ENCODE measurements around the gene ARL8A. TPM values are rescaled to one million over a fixed set of nuclear protein-coding genes. Genes with fewer than 3 reads are reported as not detected.

Gene ARL8A
- total RNA-seq, 1 donor from 2014 or later = 59.7 TPM

DNA sequence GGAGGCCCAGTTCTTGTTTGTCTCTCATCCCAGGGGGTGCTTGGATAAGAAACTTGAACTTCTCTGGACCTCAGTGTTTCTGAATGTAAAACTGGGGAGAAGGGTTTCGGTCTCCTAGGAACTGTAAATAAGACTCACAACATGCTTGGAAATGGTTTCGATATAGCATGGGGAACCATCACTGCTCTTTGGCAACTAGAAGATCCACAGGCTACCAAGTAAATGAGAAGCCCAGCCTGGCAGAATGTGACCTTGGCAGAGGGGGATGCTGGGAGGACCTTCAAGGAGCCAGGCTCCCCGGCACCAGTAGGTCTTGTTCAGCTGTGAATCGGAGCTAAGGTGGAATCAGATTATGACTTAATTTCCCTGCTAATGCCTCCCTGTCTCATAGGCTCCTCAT lies 3.7 kb downstream of the ARL8A start:
- no peaks in the 10 kb centered on the region for H3K27me3 ChIP-seq (ENCODE audit: control insufficient read depth, insufficient read depth, low read length)
- H3K4me3 ChIP-seq (ENCODE audit: low read depth, low read length) = no peak overlapping the region
- DNase-seq (ENCODE audit: low read depth) = no peak
- no peak for TF ChIP-seq CTCF (IDR thresholded peaks at IDR 0.05; ENCODE audit: insufficient read depth, low read length, poor library complexity, severe bottlenecking)
- peaks cover 1% of the 10 kb centered on the region for H3K36me3 ChIP-seq (ENCODE audit: control insufficient read depth, insufficient read depth, low read length)

- peak; percentile 76 for TF ChIP-seq CTCF (IDR thresholded peaks at IDR 0.05; ENCODE audit: insufficient read depth, low read length, poor library complexity, severe bottlenecking)
- Histone ChIP-seq H3K27me3 (ENCODE audit: control insufficient read depth, insufficient read depth, low read length) (no peaks in the 10 kb centered on the region), H3K4me3 (ENCODE audit: low read depth, low read length) (no peak overlapping the region), H3K36me3 (ENCODE audit: control insufficient read depth, insufficient read depth, low read length) (peaks cover 2% of the 10 kb centered on the region)
- no peak for DNase-seq (ENCODE audit: low read depth)
Observed at GRCh38 chr1:202135221-202135721, 9.3 kb downstream of the ARL8A start.

- DNase-seq (ENCODE audit: low read depth) = no peak
- no peak for TF ChIP-seq CTCF (IDR thresholded peaks at IDR 0.05; ENCODE audit: insufficient read depth, low read length, poor library complexity, severe bottlenecking)
- no peaks in the 10 kb centered on the region for H3K27me3 ChIP-seq (ENCODE audit: control insufficient read depth, insufficient read depth, low read length)
- H3K4me3 ChIP-seq (ENCODE audit: low read depth, low read length) = no peak overlapping the region
- H3K36me3 ChIP-seq (ENCODE audit: control insufficient read depth, insufficient read depth, low read length) = peaks cover 2% of the 10 kb centered on the region
Observed at GRCh38 chr1:202134645-202135172, 9.8 kb downstream of the ARL8A start.

- Histone ChIP-seq H3K36me3 (ENCODE audit: control insufficient read depth, insufficient read depth, low read length) (peaks cover 2% of the 10 kb centered on the region), H3K27me3 (ENCODE audit: control insufficient read depth, insufficient read depth, low read length) (no peaks in the 10 kb centered on the region), H3K4me3 (ENCODE audit: low read depth, low read length) (no peak overlapping the region)
- no peak for TF ChIP-seq CTCF (IDR thresholded peaks at IDR 0.05; ENCODE audit: insufficient read depth, low read length, poor library complexity, severe bottlenecking)
- no peak for DNase-seq (ENCODE audit: low read depth)
Observed at GRCh38 chr1:202133989-202134388, 10.5 kb downstream of the ARL8A start.

GRCh38 chr1:202133496-202133895 lies 11.0 kb downstream of the ARL8A start:
- Histone ChIP-seq H3K4me3 (ENCODE audit: low read depth, low read length) (no peak overlapping the region), H3K36me3 (ENCODE audit: control insufficient read depth, insufficient read depth, low read length) (peaks cover 2% of the 10 kb centered on the region), H3K27me3 (ENCODE audit: control insufficient read depth, insufficient read depth, low read length) (no peaks in the 10 kb centered on the region)
- no peak for DNase-seq (ENCODE audit: low read depth)
- no peak for TF ChIP-seq CTCF (IDR thresholded peaks at IDR 0.05; ENCODE audit: insufficient read depth, low read length, poor library complexity, severe bottlenecking)

DNA sequence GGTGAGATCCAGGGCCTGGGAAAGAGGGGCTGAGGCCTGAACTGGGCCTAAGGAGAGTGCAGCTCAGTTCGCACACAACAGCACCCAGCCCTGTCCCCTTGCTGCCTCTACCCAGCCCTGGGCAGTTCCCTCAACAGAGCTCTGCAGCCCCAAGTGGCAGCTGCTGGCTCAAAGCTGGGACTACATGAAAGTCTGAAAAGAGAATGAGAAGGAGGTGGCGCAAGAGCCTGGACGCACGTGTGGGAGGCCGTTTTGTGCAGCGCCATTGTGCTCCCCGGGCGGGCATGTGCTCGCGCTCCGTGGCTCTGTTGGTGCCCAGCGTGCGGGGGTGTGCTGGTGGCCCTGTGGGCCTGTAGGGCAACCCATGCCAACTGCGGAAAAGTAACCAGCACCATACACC lies 11.5 kb downstream of the ARL8A start:
- DNase-seq (ENCODE audit: low read depth) = no peak
- no peak for TF ChIP-seq CTCF (IDR thresholded peaks at IDR 0.05; ENCODE audit: insufficient read depth, low read length, poor library complexity, severe bottlenecking)
- Histone ChIP-seq H3K27me3 (ENCODE audit: control insufficient read depth, insufficient read depth, low read length) (no peaks in the 10 kb centered on the region), H3K36me3 (ENCODE audit: control insufficient read depth, insufficient read depth, low read length) (peaks cover 2% of the 10 kb centered on the region), H3K4me3 (ENCODE audit: low read depth, low read length) (no peak overlapping the region)
